ENCODE results near the gene TGFB1. TPM values are rescaled to one million over a fixed set of nuclear protein-coding genes. Genes with fewer than 3 reads are reported as not detected.
A peak's percentile ranks its signal among the peaks of the same experiment; 100 is the strongest.

Gene TGFB1
- polyA plus RNA-seq, 1 donor from 2014 or later, result not detected

- no peak for TF ChIP-seq SMC3 (conservative IDR thresholded peaks at IDR 0.05; ENCODE audit: poor library complexity)
- no peak for TF ChIP-seq TAF1 (IDR thresholded peaks at IDR 0.05; ENCODE audit: low read depth)
- no peak for TF ChIP-seq EP300 (conservative IDR thresholded peaks at IDR 0.05; ENCODE audit: poor library complexity, severe bottlenecking)
- no peak for TF ChIP-seq EZH2 (IDR thresholded peaks at IDR 0.05; ENCODE audit: borderline replicate concordance, insufficient read depth, low read length, poor library complexity, severe bottlenecking)
- TF ChIP-seq MXI1 (conservative IDR thresholded peaks at IDR 0.05; ENCODE audit: poor library complexity, severe bottlenecking), result no peak
- TF ChIP-seq RAD21 (conservative IDR thresholded peaks at IDR 0.05), result no peak
- TF ChIP-seq CTCF (IDR thresholded peaks at IDR 0.05; ENCODE audit: poor library complexity, severe bottlenecking), result no peak
- TF ChIP-seq REST (IDR thresholded peaks at IDR 0.05; ENCODE audit: borderline replicate concordance), result no peak
- TF ChIP-seq POLR2AphosphoS5 (IDR thresholded peaks at IDR 0.05), result no peak
- no peak overlapping the region for H3K27ac ChIP-seq (ENCODE audit: low read length)
- no peaks in the 10 kb centered on the region for H3K9me2 ChIP-seq (ENCODE audit: insufficient read depth, low read length)
- H3K9ac ChIP-seq (ENCODE audit: low read length), result peak overlapping the region; percentile 54
- no peaks in the 10 kb centered on the region for H3K36me3 ChIP-seq (ENCODE audit: insufficient read depth, low read length)
- no peaks in the 10 kb centered on the region for H3K27me3 ChIP-seq (ENCODE audit: insufficient read depth, low read depth, low read length)
- H3K4me2 ChIP-seq (ENCODE audit: low read length), result no peak overlapping the region
- H3K79me2 ChIP-seq (replicated peaks; ENCODE audit: insufficient read depth, low read length), result no peaks in the 10 kb centered on the region
- H3F3A ChIP-seq (ENCODE audit: insufficient read depth, low read length, poor library complexity, severe bottlenecking), result no peaks in the 10 kb centered on the region
- peak overlapping the region; percentile 59 for H3K4me3 ChIP-seq (ENCODE audit: low read length)
- no peaks in the 10 kb centered on the region for H4K20me1 ChIP-seq (ENCODE audit: insufficient read depth)
- H3K9me3 ChIP-seq (ENCODE audit: low read length), result no peaks in the 10 kb centered on the region
- no peak overlapping the region for H2AFZ ChIP-seq (ENCODE audit: low read depth, low read length)
Measured at GRCh38 chr19:41325947-41326706, 27.6 kb downstream of the TGFB1 start.

GRCh38 chr19:41325640-41325946 lies 28.1 kb downstream of the TGFB1 start:
- no peaks in the 10 kb centered on the region for H3K9me2 ChIP-seq (ENCODE audit: insufficient read depth, low read length)
- no peak for TF ChIP-seq MXI1 (conservative IDR thresholded peaks at IDR 0.05; ENCODE audit: poor library complexity, severe bottlenecking)
- no peak for TF ChIP-seq POLR2AphosphoS5 (IDR thresholded peaks at IDR 0.05)
- no peak for TF ChIP-seq TAF1 (IDR thresholded peaks at IDR 0.05; ENCODE audit: low read depth)
- TF ChIP-seq RAD21 (conservative IDR thresholded peaks at IDR 0.05), result no peak
- H3K79me2 ChIP-seq (replicated peaks; ENCODE audit: insufficient read depth, low read length), result no peaks in the 10 kb centered on the region
- H3K4me3 ChIP-seq (ENCODE audit: low read length), result peak overlapping the region; percentile 59
- no peak overlapping the region for H3K27ac ChIP-seq (ENCODE audit: low read length)
- no peaks in the 10 kb centered on the region for H3K36me3 ChIP-seq (ENCODE audit: insufficient read depth, low read length)
- H3K9me3 ChIP-seq (ENCODE audit: low read length), result no peaks in the 10 kb centered on the region
- no peak overlapping the region for H2AFZ ChIP-seq (ENCODE audit: low read depth, low read length)
- peak overlapping the region; percentile 25 for H3K4me2 ChIP-seq (ENCODE audit: low read length)
- H3K27me3 ChIP-seq (ENCODE audit: insufficient read depth, low read depth, low read length), result no peaks in the 10 kb centered on the region
- H3F3A ChIP-seq (ENCODE audit: insufficient read depth, low read length, poor library complexity, severe bottlenecking), result no peaks in the 10 kb centered on the region
- H4K20me1 ChIP-seq (ENCODE audit: insufficient read depth), result no peaks in the 10 kb centered on the region
- H3K9ac ChIP-seq (ENCODE audit: low read length), result peak overlapping the region; percentile 54

Data from neural cell (in vitro differentiated cells).